ENCODE results near the gene SEC24B.

GRCh38 chr4:109412776-109413175, 20.8 kb upstream of the SEC24B start:
- TF ChIP-seq POLR2AphosphoS5 (IDR thresholded peaks at IDR 0.05; ENCODE audit: low read depth) = no peak
- no peak for TF ChIP-seq CTCF (conservative IDR thresholded peaks at IDR 0.05; ENCODE audit: low read depth in 2 of 2)
- TF ChIP-seq EZH2 (IDR thresholded peaks at IDR 0.05; ENCODE audit: low read depth, unreplicated experiment) = no peak
- no peak for TF ChIP-seq ZNF462 (CRISPR knock-in tag; IDR thresholded peaks at IDR 0.05)
- no peak for TF ChIP-seq JUNB (IDR thresholded peaks at IDR 0.05; ENCODE audit: unreplicated experiment)

All from GM23338 (cell line).